ENCODE data around the gene AMH. TPM values are rescaled to one million over a fixed set of nuclear protein-coding genes. Genes with fewer than 3 reads are reported as not detected.
A peak's percentile ranks its signal among the peaks of the same experiment; 100 is the strongest.

AMH gene
- polyA plus RNA-seq, 1 experiment, result not detected

- no peaks in the 10 kb centered on the region; the same call in 1 of the 2 replicates for H3K9me3 ChIP-seq (ENCODE audit: control insufficient read depth, insufficient read depth, low read length)
- POLR2A ChIA-PET, result no interaction called here
- no peak overlapping the region for H3K27ac ChIP-seq (ENCODE audit: low read depth, low read length)
- no peaks in the 10 kb centered on the region for H3K27me3 ChIP-seq (ENCODE audit: control insufficient read depth, insufficient read depth, low read length)
- CTCF ChIA-PET, result interaction anchor here (0.7 kb wide), 1 partner anchor 15 kb away, joined by 3 read pairs; the partner anchor contains the start of gene PLEKHJ1
- DNase-seq (ENCODE audit: low read depth, low spot score), result no peak
- H3K4me3 ChIP-seq (ENCODE audit: low read depth, low read length), result no peak overlapping the region
- no peak for TF ChIP-seq CTCF (IDR thresholded peaks at IDR 0.05; ENCODE audit: low read depth, low read length)
These were observed 27.8 kb upstream of the AMH start for GRCh38 chr19:2221250-2221831.

GRCh38 chr19:2221918-2222317 lies 27.2 kb upstream of the AMH start:
- ChIA-PET POLR2A (no interaction called here), CTCF (interaction anchor here (0.7 kb wide), 1 partner anchor 14 kb away, joined by 3 read pairs; the partner anchor contains the start of gene PLEKHJ1)

GRCh38 chr19:2223391-2223790 lies 25.7 kb upstream of the AMH start:
- Histone ChIP-seq H3K4me3 (ENCODE audit: low read depth, low read length) (no peak overlapping the region), H3K27me3 (ENCODE audit: control insufficient read depth, insufficient read depth, low read length) (no peaks in the 10 kb centered on the region), H3K9me3 (ENCODE audit: control insufficient read depth, insufficient read depth, low read length) (no peaks in the 10 kb centered on the region; the same call in 1 of the 2 replicates), H3K27ac (ENCODE audit: low read depth, low read length) (no peak overlapping the region)
- no peak for DNase-seq (ENCODE audit: low read depth, low spot score)
- no peak for TF ChIP-seq CTCF (IDR thresholded peaks at IDR 0.05; ENCODE audit: low read depth, low read length)
- ChIA-PET POLR2A (no interaction called here), CTCF (no interaction called here)

More at GRCh38 chr19:2221918-2222317, 27.2 kb upstream of the AMH start:
- DNase-seq (ENCODE audit: low read depth, low spot score), result no peak
- peak; percentile 28 for TF ChIP-seq CTCF (IDR thresholded peaks at IDR 0.05; ENCODE audit: low read depth, low read length)
- no peak overlapping the region for H3K4me3 ChIP-seq (ENCODE audit: low read depth, low read length)
- H3K9me3 ChIP-seq (ENCODE audit: control insufficient read depth, insufficient read depth, low read length), result no peaks in the 10 kb centered on the region; the same call in 1 of the 2 replicates
- H3K27me3 ChIP-seq (ENCODE audit: control insufficient read depth, insufficient read depth, low read length), result no peaks in the 10 kb centered on the region
- no peak overlapping the region for H3K27ac ChIP-seq (ENCODE audit: low read depth, low read length)

GRCh38 chr19:2223959-2224358 lies 25.2 kb upstream of the AMH start:
- Histone ChIP-seq H3K27ac (ENCODE audit: low read depth, low read length) (no peak overlapping the region), H3K9me3 (ENCODE audit: control insufficient read depth, insufficient read depth, low read length) (no peaks in the 10 kb centered on the region; the same call in 1 of the 2 replicates), H3K27me3 (ENCODE audit: control insufficient read depth, insufficient read depth, low read length) (no peaks in the 10 kb centered on the region), H3K4me3 (ENCODE audit: low read depth, low read length) (no peak overlapping the region)
- no peak for TF ChIP-seq CTCF (IDR thresholded peaks at IDR 0.05; ENCODE audit: low read depth, low read length)
- ChIA-PET POLR2A (no interaction called here), CTCF (no interaction called here)
- DNase-seq (ENCODE audit: low read depth, low spot score), result no peak

GRCh38 chr19:2224754-2225349 lies 24.3 kb upstream of the AMH start:
- POLR2A ChIA-PET, result no interaction called here
- Histone ChIP-seq H3K4me3 (ENCODE audit: low read depth, low read length) (no peak overlapping the region), H3K27me3 (ENCODE audit: control insufficient read depth, insufficient read depth, low read length) (no peaks in the 10 kb centered on the region), H3K27ac (ENCODE audit: low read depth, low read length) (no peak overlapping the region), H3K9me3 (ENCODE audit: control insufficient read depth, insufficient read depth, low read length) (no peaks in the 10 kb centered on the region; the same call in 1 of the 2 replicates)
- CTCF ChIA-PET, result no interaction called here
- DNase-seq (ENCODE audit: low read depth, low spot score), result no peak
- TF ChIP-seq CTCF (IDR thresholded peaks at IDR 0.05; ENCODE audit: low read depth, low read length), result no peak

All from AG04450 (cell line).